Cardiac muscle cell (in vitro differentiated cells and primary cell): ENCODE data around the gene ABL2. TPM values are rescaled to one million over a fixed set of nuclear protein-coding genes. Genes with fewer than 3 reads are reported as not detected.
"Not testable (repeated sequence)": the region's sequence is repeated elsewhere in the genome, so short reads cannot be mapped to it uniquely, and the experiment has no call there.

Experiments used
- DNase-seq, 2 donors: peaks; one replicate each; pipeline versions ENCODE4 v3.0.0 to v3.0.0-alpha.2; 2010 to 2017; ENCODE audit warnings: low read depth in 1 of 2, low spot score in 1 of 2
- H3K27ac ChIP-seq: fragments of 200-600 bp; sonication (generic); 2 replicates; pipeline ENCODE4 v1.5.1; 2016
- H3K27me3 ChIP-seq: fragments of 200-600 bp; sonication (generic); 2 replicates; pipeline ENCODE4 v1.6.0; 2016; ENCODE audit warnings: control low read depth
- H3K36me3 ChIP-seq: fragments of 200-600 bp; sonication (generic); 2 replicates; pipeline ENCODE4 v1.5.1; 2016; ENCODE audit warnings: control low read depth
- H3K4me1 ChIP-seq: fragments of 200-600 bp; sonication (generic); 2 replicates; pipeline ENCODE4 v1.8.1; 2017; ENCODE audit warnings: low read depth, mild to moderate bottlenecking, mixed run types
- H3K4me3 ChIP-seq: fragments of 200-600 bp; sonication (generic); 2 replicates; pipeline ENCODE4 v1.5.1; 2016; ENCODE audit warnings: mild to moderate bottlenecking
- H3K9me3 ChIP-seq: fragments of 200-600 bp; sonication (generic); 2 replicates; pipeline ENCODE4 v1.5.1; 2017; ENCODE audit warnings: low read depth, mild to moderate bottlenecking, control low read depth
- CTCF ChIP-seq: IDR thresholded peaks from 2 replicates; pipeline ENCODE4 v1.5.1; 2012; ENCODE audit warnings: low read depth, mild to moderate bottlenecking, low read length
- polyA plus RNA-seq: library from polyadenylated mRNA; unstranded; fragments of >200 nt; fragmentation: Nextera tagmentation; extraction: Ambion mirVana; gene quantifications from 2 replicates; pipeline ENCODE4 v1.2.1, GENCODE V29; 2016
- total RNA-seq: library from RNA; depleted of rRNA; stranded (reverse); fragments of >200 nt; gene quantifications from 2 replicates; pipeline ENCODE4 v1.2.3, GENCODE V29; 2016

ABL2 gene
- total and polyA plus RNA-seq, 2 experiments from 2014 or later, result 6.9 to 13.5 TPM

GRCh38 chr1:179230251-179230650 lies 774 bp upstream of the ABL2 start:
- no peak overlapping the region for H3K27ac ChIP-seq
- peaks cover 7% of the 10 kb centered on the region for H3K4me1 ChIP-seq
- no peak for TF ChIP-seq CTCF

GRCh38 chr1:179228783-179229213 lies 679 bp downstream of the ABL2 start:
- H3K27ac ChIP-seq, result peak overlapping the region; percentile 99
- TF ChIP-seq CTCF, result no peak
- peak; percentile 24 to 72 for DNase-seq
- peaks cover 7% of the 10 kb centered on the region for H3K4me1 ChIP-seq
- no peaks in the 10 kb centered on the region for H3K36me3 ChIP-seq
- H3K27me3 ChIP-seq, result no peaks in the 10 kb centered on the region
- no peaks in the 10 kb centered on the region for H3K9me3 ChIP-seq
- peak overlapping the region; percentile 100 for H3K4me3 ChIP-seq

More at GRCh38 chr1:179230251-179230650, 774 bp upstream of the ABL2 start:
- peak in 1 of 2 donors; percentile 15 for DNase-seq
- no peaks in the 10 kb centered on the region for H3K9me3 ChIP-seq
- H3K4me3 ChIP-seq, result peak overlapping the region; percentile 100
- no peaks in the 10 kb centered on the region for H3K36me3 ChIP-seq
- no peaks in the 10 kb centered on the region for H3K27me3 ChIP-seq

- DNase-seq, result no peak
- H3K27ac ChIP-seq, result no peak overlapping the region
- TF ChIP-seq CTCF, result no peak
- H3K4me3 ChIP-seq, result no peak overlapping the region
- H3K9me3 ChIP-seq, result no peaks in the 10 kb centered on the region
- H3K27me3 ChIP-seq, result no peaks in the 10 kb centered on the region
- H3K4me1 ChIP-seq, result peaks cover 7% of the 10 kb centered on the region
- H3K36me3 ChIP-seq, result no peaks in the 10 kb centered on the region
Measured at GRCh38 chr1:179226738-179227137, 2.7 kb downstream of the ABL2 start.

- DNase-seq, H3K9me3 ChIP-seq, H3K27me3 ChIP-seq: not testable (repeated sequence)
Measured at GRCh38 chr1:179224466-179224865, 5.0 kb downstream of the ABL2 start.

GRCh38 chr1:179221121-179221520 lies 8.4 kb downstream of the ABL2 start:
- peak overlapping the region; percentile 57 for H3K27ac ChIP-seq
- not testable (repeated sequence) for H3K27me3 ChIP-seq, DNase-seq, H3K4me3 ChIP-seq, H3K36me3 ChIP-seq, H3K4me1 ChIP-seq, H3K9me3 ChIP-seq

More at GRCh38 chr1:179224466-179224865, 5.0 kb downstream of the ABL2 start:
- H3K36me3 ChIP-seq, H3K27ac ChIP-seq, H3K4me3 ChIP-seq, H3K4me1 ChIP-seq: not testable (repeated sequence)

GRCh38 chr1:179217943-179218507 lies 11.5 kb downstream of the ABL2 start:
- Histone ChIP-seq H3K4me1 (no peaks in the 10 kb centered on the region), H3K36me3 (no peaks in the 10 kb centered on the region), H3K9me3 (no peaks in the 10 kb centered on the region), H3K27ac (no peak overlapping the region), H3K27me3 (no peaks in the 10 kb centered on the region), H3K4me3 (no peak overlapping the region)
- no peak for TF ChIP-seq CTCF
- DNase-seq, result peak in 1 of 2 donors; percentile 79

- not testable (repeated sequence) for H3K9me3 ChIP-seq, H3K27ac ChIP-seq, H3K4me3 ChIP-seq, H3K4me1 ChIP-seq, DNase-seq, H3K27me3 ChIP-seq, H3K36me3 ChIP-seq
Measured at GRCh38 chr1:179213317-179213716, 16.2 kb downstream of the ABL2 start.
